Posterior vena cava (tissue), 2 donors: ENCODE measurements around the gene GEMIN7. TPM values are rescaled to one million over a fixed set of nuclear protein-coding genes. Genes with fewer than 3 reads are reported as not detected.
"Not testable (repeated sequence)": the region's sequence is repeated elsewhere in the genome, so short reads cannot be mapped to it uniquely, and the experiment has no call there.

Experiments
- DNase-seq: peaks from one replicate; pipeline ENCODE4 v3.0.0-alpha.2; 2020; ENCODE audit warnings: low spot score
- intact Hi-C, 2 donors: fragments of 100-400 bp; cut with DNase I; formaldehyde crosslinking; loops; one replicate each; pipeline versions ENCODE4 v1.14.1 to v1.14.2; 2022 to 2023
- total RNA-seq, 2 donors: library from RNA; stranded (reverse); fragmentation: NEBNext Ultra II Directional; extraction: Animal tissue kit (Norgen Biotek cat#: 25700); gene quantifications; one replicate each; pipeline ENCODE4 v1.2.1, GENCODE V29; 2021
- donor health status: DM: yes; HTN: yes; CAD: no.
- donor health status: DM: yes; HTN: yes; CAD: no.

Gene GEMIN7
- total RNA-seq, 2 donors from 2014 or later = 11.2 to 14.7 TPM

DNA sequence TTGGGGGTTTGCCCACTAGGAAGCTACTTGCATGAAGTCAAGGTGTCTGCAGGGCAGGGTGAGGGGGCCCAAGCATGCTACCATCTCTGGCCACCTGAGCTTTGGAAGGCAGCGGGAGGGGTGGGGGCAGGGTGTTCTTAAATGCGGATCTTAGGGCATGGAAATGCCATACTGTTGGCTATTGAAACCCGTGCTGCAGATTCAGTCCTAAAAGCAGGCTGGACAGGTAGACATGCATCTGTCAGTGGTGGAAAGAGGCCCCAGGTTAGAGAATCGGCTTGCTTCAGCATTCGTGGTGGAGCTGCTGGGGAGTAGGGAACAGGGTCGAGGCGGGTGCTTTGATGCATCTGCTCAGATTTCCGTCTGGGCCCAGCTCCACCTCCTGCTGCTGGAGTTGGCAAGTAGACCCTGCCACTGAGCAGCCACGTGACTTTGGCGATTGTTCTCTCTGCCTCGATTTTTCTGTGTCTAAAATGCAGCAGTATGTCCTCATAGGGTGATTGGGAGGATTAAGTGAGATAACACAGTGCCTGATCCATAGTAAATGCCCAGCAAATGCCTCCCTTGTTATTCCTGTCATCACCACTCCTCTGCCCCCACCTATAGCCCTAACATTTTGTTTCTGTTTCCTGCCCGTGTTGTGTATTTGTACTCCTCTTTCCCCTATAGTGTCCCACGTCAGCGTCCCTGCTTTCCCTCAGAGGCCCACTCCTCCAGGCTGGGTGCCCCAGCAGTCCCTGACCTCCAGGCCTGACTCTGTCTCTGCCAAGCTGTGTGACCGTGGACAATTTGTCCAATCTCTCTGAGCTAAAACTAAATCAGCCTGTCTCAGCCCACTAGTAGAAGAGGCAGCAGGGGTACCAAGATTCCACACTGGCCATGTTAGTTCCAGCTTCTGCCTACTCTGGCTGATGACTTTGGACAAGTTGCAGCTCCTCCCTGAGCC lies 19.7 kb downstream of the GEMIN7 start:
- intact Hi-C loops = no loop called here
- DNase-seq = no peak

DNA sequence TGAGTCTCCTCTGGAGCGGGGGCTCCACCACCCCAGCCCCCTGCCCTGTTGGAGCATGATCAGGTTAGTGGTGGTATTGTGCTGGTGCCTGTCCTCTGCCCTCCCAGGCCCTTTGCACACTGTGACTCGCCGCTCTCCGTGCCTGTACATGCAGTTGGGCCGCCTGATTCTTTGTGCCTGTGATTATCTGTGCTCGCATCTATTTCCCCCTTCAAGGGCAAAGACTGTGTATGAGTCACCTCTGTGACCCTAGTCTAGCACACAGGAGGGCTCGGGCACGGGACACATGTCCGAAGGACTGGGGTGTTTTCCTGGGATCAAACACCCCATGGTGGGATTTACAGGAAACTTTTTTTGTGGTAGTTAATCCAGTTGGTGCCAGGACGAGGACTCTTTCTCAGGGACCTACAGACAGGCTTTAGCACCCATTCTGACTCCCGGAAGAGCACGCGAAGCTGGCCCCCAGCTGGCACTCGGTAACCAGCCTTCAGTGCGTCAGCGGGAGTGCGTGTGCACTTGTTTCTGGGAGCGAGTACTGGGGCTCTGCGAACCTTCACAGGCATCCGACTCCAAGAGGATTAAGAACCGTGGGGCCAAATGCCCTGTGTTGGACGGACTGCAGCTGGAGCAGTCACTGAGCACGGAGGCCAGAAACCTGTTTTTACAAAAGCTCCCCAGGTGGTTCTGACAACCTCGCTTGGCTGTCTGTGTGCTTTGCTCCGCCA lies 20.6 kb downstream of the GEMIN7 start:
- intact Hi-C loops = no loop called here
- DNase-seq = no peak

DNA sequence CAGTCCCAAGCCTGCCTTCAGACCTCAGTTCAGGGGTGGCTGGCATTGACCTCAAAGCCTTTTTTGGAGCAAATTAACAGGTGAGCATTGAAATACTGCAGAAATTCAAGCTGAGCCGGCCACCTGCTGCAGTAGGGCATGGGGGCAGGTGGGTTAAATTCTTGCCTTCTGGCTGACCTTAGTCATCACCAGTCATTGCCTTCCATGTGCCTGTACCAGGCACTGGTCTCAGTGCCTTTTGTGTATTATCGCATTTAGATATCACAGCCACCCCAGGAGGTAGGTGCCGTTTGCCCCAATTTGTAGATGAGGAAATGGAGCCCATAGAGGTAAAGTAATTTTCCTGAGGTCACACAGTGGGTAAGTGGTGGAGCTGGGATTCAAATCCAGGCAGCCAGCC lies 21.1 kb downstream of the GEMIN7 start:
- DNase-seq = no peak
- intact Hi-C loops = no loop called here

DNA sequence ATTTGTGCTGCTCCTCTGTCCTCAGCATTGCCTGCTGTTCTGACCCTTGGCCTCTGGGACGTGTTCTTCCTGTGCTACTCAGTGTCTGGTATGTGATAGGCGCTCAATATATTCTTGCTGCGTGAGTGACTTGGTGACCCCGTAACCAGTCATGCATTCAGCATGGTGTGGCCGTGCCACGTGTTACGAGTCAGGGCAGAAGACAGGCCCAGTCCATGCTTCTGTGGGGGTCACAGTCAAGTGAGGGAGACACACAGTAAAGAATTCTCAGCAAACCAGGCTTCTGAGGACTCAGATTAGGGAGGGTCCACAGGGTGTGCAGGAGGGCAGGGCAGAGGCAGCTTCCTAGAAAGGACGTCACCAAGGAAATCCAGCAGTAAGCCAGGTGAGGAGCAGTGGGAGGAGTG lies 21.8 kb downstream of the GEMIN7 start:
- DNase-seq = no peak
- intact Hi-C loops = no loop called here

DNA sequence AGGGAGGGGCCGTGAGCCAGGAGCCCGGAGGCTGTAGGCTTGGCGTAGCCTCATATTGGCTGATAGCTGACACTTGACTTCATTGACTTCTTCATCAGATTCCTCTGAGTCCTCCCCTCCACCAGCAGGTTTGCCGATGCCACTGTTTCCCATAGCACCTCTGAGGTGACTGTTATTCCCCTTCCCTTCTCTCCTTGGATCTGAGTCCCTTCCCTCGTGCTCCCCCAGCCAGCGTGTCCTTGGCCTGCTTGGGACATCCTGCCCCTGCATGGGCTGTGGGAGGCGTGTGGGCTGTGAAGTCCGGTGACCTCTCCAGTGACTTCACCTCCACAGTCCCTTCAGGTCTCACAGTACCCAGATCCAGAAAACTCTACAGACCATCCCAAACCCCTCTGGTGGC lies 22.7 kb downstream of the GEMIN7 start:
- DNase-seq = no peak
- intact Hi-C loops = no loop called here

DNA sequence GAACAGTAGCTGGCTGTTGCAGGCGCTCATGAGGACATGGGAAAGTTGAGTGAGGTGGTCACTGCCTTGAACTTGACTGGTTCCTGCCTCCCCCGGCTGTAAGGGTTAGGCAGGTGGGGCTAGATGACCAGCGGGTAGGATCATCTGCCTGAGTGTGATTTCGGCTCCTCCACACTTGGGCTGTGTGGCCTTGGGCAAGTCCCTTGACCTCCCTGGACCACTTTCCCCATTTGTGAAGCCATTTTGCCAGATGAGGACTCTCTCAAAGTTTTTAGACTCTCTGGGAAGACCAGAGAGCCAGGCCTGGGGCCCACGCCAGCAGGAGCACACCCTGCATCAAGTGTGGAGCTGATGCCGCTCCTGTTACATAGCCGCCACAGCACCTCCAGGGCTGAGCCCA lies 23.4 kb downstream of the GEMIN7 start:
- intact Hi-C loops = no loop called here
- no peak for DNase-seq

DNA sequence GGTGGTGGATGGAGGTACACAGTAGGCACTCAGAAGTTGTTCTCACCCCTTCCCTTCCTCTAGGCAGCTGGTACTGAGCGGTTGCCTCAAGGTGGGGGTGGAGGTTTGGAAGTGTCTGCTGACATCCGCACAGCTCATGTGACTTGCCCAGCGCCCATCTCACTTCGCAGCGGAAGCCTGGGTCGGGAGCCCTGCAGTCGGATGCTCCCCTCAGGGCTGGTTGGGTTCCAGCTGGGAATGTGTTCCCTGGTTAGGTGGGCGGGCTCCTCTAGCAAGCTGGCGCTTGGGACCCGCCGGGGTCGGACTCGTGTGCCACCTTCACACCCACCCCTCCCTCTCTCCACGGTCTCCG lies 24.1 kb downstream of the GEMIN7 start:
- intact Hi-C loops = no loop called here
- no peak for DNase-seq

DNA sequence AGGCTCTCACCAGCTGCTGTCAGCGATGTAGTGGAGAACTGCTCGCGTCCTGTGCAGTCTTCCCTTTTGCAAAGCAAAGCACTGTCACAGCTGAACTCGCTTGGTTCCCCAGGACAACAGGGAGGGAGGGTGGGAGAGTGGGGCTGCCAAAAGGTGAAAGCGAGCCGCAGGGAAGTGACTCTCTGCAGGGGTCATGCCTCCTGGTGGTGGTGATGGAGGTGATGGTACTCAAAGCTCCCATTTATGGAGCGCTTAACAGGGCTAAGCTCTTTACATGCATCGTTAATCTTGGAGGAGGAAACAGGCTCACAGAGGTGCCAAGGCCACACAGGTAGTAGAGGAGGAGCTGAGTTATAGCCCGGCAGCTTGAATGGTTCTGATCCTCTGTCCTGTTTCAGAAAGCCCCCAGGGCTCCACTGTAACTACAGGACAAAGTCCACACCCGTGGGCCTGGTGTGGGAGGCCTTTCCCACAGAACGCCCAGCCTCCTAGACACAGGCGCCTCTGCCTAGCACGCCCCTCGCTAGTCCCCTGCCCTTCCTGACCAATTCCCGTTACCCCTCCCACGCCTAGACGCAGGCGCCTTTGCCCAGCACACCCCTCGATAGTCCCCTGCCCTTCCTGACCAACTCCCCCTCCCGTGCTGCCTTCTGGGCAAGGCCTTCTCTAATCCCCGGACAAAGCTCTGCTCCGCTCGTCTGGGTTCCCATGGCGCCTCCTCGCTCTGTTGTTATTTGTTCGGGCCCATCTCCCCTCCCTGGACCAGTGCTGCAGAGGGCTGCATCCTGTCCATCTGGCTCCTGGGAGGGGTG lies 24.7 kb downstream of the GEMIN7 start:
- intact Hi-C loops = no loop called here

DNA sequence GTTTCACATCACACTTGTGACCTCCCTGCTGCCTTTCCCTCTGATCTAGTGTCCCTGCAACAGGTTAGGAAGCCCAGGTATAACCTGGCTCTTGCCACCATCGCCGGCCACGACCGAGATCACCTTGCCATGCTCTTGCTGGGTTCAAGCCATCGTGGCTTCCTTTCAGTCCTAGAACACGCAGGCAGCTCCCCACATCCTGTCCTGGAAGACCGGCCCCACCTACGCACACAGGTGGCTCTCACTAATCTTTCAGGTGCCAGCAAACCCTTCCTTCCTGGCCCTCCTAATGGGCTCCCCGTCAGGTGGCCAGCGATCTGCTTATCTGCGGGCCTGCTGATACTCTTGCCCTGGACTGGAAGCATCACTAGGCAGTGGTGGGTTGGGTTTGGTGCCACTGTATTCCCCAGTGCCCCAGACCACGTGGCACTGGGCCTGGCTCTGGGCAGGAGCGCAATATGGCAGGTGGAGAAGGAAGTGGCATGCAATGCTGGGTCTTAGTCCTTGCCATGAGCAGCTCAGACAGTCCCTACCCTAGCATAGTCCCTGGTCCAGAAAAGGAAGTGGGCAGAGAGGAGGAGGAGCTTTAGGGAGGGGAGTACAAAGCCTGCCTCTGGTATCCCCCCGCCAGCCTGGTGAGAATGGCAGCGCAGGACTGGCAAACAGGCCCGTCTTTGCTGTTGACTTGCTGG lies 25.7 kb downstream of the GEMIN7 start:
- intact Hi-C loops = no loop called here
- DNase-seq = no peak

More for the DNA sequence above, 24.7 kb downstream of the GEMIN7 start:
- DNase-seq = no peak

DNA sequence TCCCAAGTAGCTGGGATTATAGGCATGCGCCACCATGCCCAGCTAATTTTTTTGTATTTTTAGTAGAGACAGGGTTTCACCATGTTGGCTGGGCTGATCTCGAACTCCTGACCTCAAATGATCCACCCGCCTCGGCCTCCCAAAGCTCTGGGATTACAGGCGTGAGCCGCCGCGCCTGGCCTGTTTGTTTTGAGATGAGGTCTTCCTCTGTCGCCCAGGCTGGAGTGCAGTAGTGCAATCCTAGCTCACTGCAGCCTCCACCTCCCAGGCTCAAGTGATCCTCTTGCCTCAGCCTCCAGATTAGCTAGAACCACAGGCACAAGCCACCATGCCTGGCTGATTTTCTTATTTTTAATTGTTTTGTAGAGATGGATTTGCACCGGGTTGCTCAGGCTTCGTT lies 27.3 kb downstream of the GEMIN7 start:
- DNase-seq, intact Hi-C loops: not testable (repeated sequence)

DNA sequence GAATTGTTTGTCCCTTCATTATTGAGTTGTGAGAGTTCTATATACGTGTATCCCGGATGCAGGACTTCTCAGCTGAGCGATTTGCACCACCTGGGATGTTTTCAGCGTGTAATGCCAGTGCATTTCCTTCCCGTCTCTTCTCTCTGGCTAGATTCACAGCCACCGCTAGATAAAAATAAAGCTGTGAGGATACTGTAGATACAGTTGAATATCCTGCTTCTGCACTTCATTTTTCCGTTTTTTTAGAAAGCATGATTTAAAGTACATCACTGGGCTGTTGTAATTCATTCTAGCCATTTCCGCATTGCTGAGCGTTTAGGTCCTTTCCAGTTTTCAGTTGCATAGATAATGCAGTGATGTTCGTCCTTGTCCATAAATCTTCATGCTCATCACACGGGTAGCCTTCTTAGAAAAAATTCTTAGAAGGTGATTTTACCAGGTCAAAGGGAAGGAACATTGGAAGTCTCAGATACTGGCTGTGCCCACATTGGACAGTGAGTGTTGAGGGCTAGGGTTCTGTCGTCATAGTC lies 28.6 kb downstream of the GEMIN7 start:
- intact Hi-C loops = no loop called here
- DNase-seq = no peak

DNA sequence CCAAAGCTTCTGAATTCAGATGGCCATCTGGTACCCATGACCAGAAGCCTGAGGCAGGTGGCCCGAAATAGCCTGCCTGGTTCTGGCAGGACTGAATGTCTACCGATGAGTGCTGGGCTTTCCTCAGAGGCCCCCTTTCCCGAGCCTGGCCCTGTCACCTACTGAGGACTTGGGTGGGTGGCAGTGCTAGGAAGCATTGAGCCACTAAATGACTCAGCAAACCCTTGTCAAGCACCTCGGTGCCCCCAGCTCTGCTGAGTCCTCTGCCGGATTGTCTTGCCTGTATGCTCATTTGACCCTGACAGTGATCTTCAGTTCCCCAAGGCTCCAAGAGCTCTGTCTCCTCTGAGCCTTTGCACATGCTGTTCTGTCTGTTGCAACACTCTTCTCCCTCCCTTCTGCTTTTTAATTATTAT lies 31.8 kb downstream of the GEMIN7 start:
- no peak for DNase-seq
- intact Hi-C loops = no loop called here

DNA sequence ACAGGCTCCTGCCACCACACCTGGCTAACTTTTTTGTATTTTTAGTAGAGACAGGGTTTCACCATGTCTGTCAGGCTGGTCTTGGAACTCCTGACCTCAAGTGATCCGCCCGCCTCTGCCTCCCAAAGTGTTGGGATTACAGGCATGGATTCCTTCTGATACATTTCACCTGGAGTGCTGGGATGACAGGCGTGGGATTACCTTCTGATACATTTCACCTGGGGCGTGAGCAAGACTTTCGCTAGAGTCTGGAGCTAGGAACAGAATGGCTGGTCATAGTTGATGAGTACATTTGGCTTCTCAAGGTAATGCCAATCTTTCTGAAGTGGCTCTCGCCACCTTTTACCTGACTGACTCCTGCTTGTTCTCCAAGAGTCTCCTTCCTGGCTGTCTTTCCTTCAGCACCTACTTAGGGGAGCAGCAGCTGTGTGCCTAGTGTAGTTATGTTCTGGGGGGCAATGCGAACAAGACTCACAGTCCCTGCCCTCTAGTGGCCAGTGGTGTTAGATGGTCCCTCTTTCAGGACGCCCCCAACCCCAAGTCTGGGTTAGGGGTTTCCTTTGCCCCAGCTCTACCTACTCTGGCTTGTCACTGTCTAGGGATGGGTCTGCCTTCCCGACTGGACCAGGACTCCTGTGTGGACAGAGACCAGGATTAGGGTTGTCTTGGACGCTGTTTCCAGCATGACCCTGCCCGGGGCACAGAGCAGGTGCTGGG lies 33.2 kb downstream of the GEMIN7 start:
- no peak for DNase-seq
- intact Hi-C loops = no loop called here

DNA sequence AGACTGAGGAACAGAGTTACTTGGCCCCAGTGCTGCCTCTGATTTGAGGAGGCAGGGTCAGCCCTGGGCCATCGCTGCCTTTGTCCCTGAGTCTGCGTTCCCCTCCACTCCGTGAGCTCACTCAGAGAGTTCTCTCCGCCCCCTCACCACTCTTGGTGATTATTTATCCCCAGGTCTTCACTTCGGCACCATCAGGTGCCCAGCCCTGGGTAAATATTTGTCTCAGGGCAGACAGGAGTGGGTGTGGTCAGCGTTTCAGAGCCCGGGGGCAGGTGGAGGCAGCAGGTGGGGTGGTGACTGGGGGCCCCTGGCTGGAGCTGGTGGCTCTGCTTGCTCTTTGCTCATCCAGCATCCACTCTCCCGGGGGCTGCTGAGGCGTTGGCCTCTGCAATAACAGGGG lies 34.6 kb downstream of the GEMIN7 start:
- no peak for DNase-seq
- intact Hi-C loops = no loop called here

DNA sequence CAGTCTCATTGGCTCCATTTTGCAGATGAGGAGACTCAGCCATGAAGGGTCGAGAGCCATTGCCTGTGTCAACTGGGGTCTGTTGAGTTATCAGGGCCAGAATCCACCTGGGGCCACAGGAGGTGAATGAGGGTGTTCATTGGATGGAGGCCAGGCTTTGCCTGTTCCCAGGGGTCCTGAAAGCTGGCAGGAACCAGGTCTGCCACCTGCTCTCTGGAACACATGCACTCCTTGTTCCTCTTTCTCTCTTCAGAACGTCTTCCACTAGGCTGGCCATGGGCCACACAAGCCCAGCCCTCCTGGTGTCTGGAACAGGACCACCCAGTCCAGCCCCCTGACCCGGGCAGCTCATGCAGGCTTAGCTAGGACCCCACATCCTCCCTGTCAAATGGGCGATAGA lies 35.1 kb downstream of the GEMIN7 start:
- intact Hi-C loops = no loop called here
- DNase-seq = no peak

DNA sequence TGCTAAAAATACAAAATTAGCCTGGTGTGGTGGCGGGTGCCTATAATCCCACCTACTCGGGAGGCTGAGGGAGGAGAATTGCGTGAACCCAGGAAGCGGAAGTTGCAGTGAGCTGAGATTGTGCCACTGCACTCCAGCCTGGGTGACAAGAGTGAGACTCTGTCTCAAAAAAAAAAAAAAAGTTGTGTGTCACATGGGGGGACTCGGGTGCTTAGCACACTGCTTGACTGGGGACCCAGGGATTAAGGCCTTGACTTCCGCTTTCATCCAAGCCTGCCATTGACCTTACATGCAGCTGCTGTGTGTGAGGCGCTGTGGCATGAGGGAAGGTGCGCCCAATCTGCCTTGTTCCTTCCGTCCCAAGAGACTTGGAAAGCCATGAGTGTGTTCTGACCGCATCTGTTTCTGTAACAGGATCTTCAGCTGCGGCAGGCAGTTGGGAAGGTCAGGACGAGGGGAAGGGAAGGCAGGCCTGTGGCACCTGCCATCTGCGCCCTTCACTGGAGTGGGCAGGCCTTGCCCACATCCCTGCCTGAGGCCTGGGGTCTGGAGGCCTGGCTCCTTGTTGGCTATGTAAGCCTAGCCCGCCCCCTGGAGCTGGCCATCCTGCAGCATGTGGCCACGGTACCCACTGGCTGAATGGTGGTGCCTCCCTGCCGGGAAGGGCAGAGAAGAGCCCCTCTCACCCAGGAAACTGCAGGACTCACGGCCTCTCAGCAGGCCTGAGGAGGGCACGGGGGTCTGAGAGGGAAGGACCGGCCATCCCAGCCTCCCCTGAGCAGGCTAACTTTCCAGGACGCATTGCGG lies 37.0 kb downstream of the GEMIN7 start:
- DNase-seq = no peak
- intact Hi-C loops = no loop called here

DNA sequence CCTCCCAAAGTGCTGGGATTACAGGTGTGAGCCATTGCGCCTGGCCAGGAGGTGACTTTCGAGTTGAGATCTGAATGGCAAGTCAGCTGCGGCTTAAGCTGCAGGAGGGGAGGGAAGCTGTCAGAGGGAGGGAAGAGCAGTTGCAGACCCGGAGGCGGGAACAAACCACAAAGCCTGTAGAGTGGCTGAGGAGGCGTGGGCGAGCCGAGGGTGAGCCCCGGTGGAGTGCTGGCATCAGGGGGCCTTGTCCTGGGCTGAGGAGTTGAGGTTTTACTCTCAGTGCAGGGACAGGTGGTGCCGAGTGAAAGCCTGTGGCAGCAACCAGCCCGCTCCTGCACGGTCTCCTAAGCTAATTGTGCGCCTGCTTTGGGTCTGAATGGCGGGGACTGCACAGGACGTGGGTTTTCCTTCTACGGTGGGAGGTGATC lies 38.1 kb downstream of the GEMIN7 start:
- no peak for DNase-seq
- intact Hi-C loops = no loop called here

DNA sequence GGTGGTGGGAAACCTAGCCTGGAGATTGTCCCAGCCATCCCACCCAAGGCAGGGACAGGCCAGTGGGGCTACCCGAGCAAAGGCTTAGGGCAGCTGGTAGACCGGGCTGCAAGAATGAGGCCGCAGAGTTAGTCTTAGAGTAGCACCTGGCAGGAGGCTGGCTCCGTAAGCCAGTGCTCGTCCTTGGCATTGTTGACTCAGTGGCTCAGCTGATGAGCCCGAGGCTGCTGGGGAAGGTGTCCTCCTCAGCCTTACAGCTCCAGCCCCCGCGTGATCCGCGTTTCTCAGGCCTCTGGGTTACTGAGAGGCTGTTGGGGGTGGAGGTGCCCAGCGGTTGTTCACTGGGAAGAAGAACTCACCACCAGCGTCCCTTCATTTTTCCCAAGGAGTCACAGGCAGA lies 38.6 kb downstream of the GEMIN7 start:
- intact Hi-C loops = no loop called here
- DNase-seq = no peak
